Keratinocyte (primary cell): ENCODE measurements around the gene CFAP61. TPM values are rescaled to one million over a fixed set of nuclear protein-coding genes. Genes with fewer than 3 reads are reported as not detected.

Experiments
- DNase-seq: peaks from one replicate; pipeline ENCODE4 v3.0.0-alpha.2; 2011; ENCODE audit warnings: low read depth, missing footprints, low spot score
- FAIRE-seq: peaks from 2 replicates; lab custom pipeline; 2011; peaks lifted over from hg19 to GRCh38; lab: Jason Lieb, UNC
- H2AFZ ChIP-seq: 2 replicates; pipeline ENCODE4 v1.6.0; 2012; ENCODE audit warnings: low read length, control low read depth, inconsistent platforms; ENCODE audit not compliant: control insufficient read depth
- H3K27ac ChIP-seq: 2 replicates; pipeline ENCODE4 v1.5.1; 2011; ENCODE audit warnings: low read length; ENCODE audit not compliant: control insufficient read depth, insufficient read depth
- H3K27me3 ChIP-seq: 3 replicates; pipeline ENCODE4 v1.6.0; 2011; ENCODE audit warnings: low read length; ENCODE audit not compliant: control insufficient read depth, insufficient read depth; ENCODE audit errors: extremely low read depth
- H3K36me3 ChIP-seq, 2 experiments: 2 replicates in 1 of 2; 3 replicates in 1 of 2; pipeline ENCODE4 v1.5.1; 2011; ENCODE audit warnings: low read length in 2 of 2, mild to moderate bottlenecking in 1 of 2; ENCODE audit not compliant: control insufficient read depth in 2 of 2, insufficient read depth in 2 of 2; ENCODE audit errors: extremely low read depth in 1 of 2
- H3K4me1 ChIP-seq: 3 replicates; pipeline ENCODE4 v1.5.1; 2011; ENCODE audit warnings: low read length; ENCODE audit not compliant: control insufficient read depth, insufficient read depth; ENCODE audit errors: extremely low read depth
- H3K4me2 ChIP-seq: 3 replicates; pipeline ENCODE4 v1.6.0; 2011; ENCODE audit warnings: low read depth, low read length; ENCODE audit not compliant: control insufficient read depth, insufficient read depth; ENCODE audit errors: extremely low read depth
- H3K4me3 ChIP-seq, 3 experiments: fragments of 200-600 bp in 1 of 3; sonication (generic) in 1 of 3; 2 replicates in 2 of 3; 3 replicates in 1 of 3; pipeline ENCODE4 v1.5.1; 2011 to 2016; ENCODE audit warnings: low read length in 3 of 3, mild to moderate bottlenecking in 3 of 3, control low read depth in 2 of 3, inconsistent platforms in 1 of 3, low read depth in 1 of 3, mixed read lengths in 1 of 3, mixed run types in 1 of 3, moderate library complexity in 1 of 3; ENCODE audit not compliant: control insufficient read depth in 2 of 3, insufficient read depth in 2 of 3; ENCODE audit errors: extremely low read depth in 1 of 3
- H3K79me2 ChIP-seq: 2 replicates; pipeline ENCODE4 v1.6.0; 2012; ENCODE audit warnings: low read length; ENCODE audit not compliant: control insufficient read depth, insufficient read depth
- H3K9ac ChIP-seq: 3 replicates; pipeline ENCODE4 v1.6.0; 2011; ENCODE audit warnings: low read length; ENCODE audit not compliant: control insufficient read depth, insufficient read depth; ENCODE audit errors: extremely low read depth
- H3K9me1 ChIP-seq: 3 replicates; pipeline ENCODE4 v1.6.0; 2011; ENCODE audit warnings: low read length; ENCODE audit not compliant: control insufficient read depth, insufficient read depth; ENCODE audit errors: extremely low read depth
- H3K9me3 ChIP-seq: 2 replicates; pipeline ENCODE4 v1.5.1; 2012; ENCODE audit warnings: low read depth, low read length; ENCODE audit not compliant: control insufficient read depth
- H4K20me1 ChIP-seq: 3 replicates; pipeline ENCODE4 v1.6.0; 2011; ENCODE audit warnings: low read length; ENCODE audit not compliant: control insufficient read depth, insufficient read depth; ENCODE audit errors: extremely low read depth
- EZH2 ChIP-seq: IDR thresholded peaks from one replicate; pipeline ENCODE4 v1.6.1; 2012; ENCODE audit warnings: inconsistent platforms, mild to moderate bottlenecking, low read length, moderate library complexity
- dilution Hi-C: fragments of 300-500 bp; cut with MboI; formaldehyde crosslinking; loops from one replicate; pipeline ENCODE4 v1.7.0; 2020; ENCODE audit warnings: low sequenced_read_pairs; ENCODE audit not compliant: extremely low pct_ligation_motif_present
- polyA plus RNA-seq, 5 experiments: library from polyadenylated mRNA; depleted of rRNA in 3 of 5; stranded (reverse) in 3 of 5; stranded (forward) in 1 of 5; unstranded in 1 of 5; fragments of >200 nt; gene quantifications; 1 replicate in 1 of 5; 2 replicates in 3 of 5; 3 replicates in 1 of 5; pipeline versions ENCODE4 v1.2.1 to v1.2.3, GENCODE V29; 2011 to 2012; ENCODE audit warnings: missing spikeins in 2 of 5, low read depth in 1 of 5, low replicate concordance in 1 of 5
- TF ChIP-seq, protein P1 (sequence below), 3 experiments: IDR thresholded peaks in 1 of 3; conservative IDR thresholded peaks in 1 of 3; optimal IDR thresholded peaks in 1 of 3; 2 replicates in 2 of 3; 3 replicates in 1 of 3; pipeline versions ENCODE3 to v1.5.1; 2011; ENCODE audit warnings: low read length in 3 of 3, mild to moderate bottlenecking in 3 of 3, moderate library complexity in 2 of 3, control low read depth in 1 of 3, inconsistent platforms in 1 of 3; ENCODE audit not compliant: insufficient read depth in 2 of 3; ENCODE audit errors: extremely low read depth in 1 of 3

Gene CFAP61
- polyA plus RNA-seq, 1 donor (not counting 4 experiments of a cell fraction or from before 2014, with no cell fraction given), result 0.25 TPM

DNA sequence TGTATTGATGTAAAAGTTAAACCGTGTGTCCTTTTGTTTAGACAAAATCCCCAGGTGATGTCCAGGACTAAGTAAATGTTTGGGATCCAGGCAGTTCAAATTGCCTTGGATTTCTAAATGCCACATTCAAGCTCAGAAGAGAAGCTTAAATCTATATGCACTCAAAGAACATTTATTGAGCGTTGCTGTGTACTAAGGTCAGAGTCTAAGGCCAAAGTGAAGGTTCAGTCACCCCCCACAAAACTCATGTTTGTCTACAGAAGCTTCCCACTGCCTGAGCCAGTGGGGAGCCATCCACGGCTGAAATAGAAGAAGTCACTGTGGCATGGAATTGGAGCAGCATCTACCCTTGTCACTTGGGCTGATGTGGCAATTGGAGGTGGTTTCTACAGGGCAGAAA lies 244.8 kb downstream of the CFAP61 start:
- Histone ChIP-seq H3K4me3 (no peak overlapping the region), H3K9ac (no peak overlapping the region), H3K4me2 (no peak overlapping the region), H4K20me1 (no peaks in the 10 kb centered on the region), H3K27me3 (no peaks in the 10 kb centered on the region), H2AFZ (no peak overlapping the region), H3K79me2 (no peaks in the 10 kb centered on the region), H3K4me1 (no peaks in the 10 kb centered on the region), H3K36me3 (no peaks in the 10 kb centered on the region), H3K27ac (no peak overlapping the region), H3K9me1 (no peaks in the 10 kb centered on the region), H3K9me3 (no peaks in the 10 kb centered on the region)
- DNase-seq (no peak), FAIRE-seq (no peak)
- dilution Hi-C loops, result no loop called here
- no peak for TF ChIP-seq EZH2
- TF ChIP-seq, protein P1, sequence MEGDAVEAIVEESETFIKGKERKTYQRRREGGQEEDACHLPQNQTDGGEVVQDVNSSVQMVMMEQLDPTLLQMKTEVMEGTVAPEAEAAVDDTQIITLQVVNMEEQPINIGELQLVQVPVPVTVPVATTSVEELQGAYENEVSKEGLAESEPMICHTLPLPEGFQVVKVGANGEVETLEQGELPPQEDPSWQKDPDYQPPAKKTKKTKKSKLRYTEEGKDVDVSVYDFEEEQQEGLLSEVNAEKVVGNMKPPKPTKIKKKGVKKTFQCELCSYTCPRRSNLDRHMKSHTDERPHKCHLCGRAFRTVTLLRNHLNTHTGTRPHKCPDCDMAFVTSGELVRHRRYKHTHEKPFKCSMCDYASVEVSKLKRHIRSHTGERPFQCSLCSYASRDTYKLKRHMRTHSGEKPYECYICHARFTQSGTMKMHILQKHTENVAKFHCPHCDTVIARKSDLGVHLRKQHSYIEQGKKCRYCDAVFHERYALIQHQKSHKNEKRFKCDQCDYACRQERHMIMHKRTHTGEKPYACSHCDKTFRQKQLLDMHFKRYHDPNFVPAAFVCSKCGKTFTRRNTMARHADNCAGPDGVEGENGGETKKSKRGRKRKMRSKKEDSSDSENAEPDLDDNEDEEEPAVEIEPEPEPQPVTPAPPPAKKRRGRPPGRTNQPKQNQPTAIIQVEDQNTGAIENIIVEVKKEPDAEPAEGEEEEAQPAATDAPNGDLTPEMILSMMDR (optimal IDR thresholded peaks at IDR 0.05 in 1 of 3, IDR thresholded peaks at IDR 0.05 in 1 of 3, conservative IDR thresholded peaks at IDR 0.05 in 1 of 3; ENCODE audit: extremely low read depth in 1 of 3, insufficient read depth in 2 of 3, low read length in 3 of 3), result no peak

GRCh38 chr20:20297752-20298151 lies 245.4 kb downstream of the CFAP61 start:
- Histone ChIP-seq H4K20me1 (no peaks in the 10 kb centered on the region), H3K27me3 (no peaks in the 10 kb centered on the region), H3K4me2 (no peak overlapping the region), H3K9me3 (no peaks in the 10 kb centered on the region), H3K9ac (no peak overlapping the region), H2AFZ (no peak overlapping the region), H3K27ac (no peak overlapping the region), H3K9me1 (no peaks in the 10 kb centered on the region), H3K4me1 (no peaks in the 10 kb centered on the region), H3K4me3 (no peak overlapping the region), H3K79me2 (no peaks in the 10 kb centered on the region), H3K36me3 (no peaks in the 10 kb centered on the region)
- no peak for DNase-seq
- dilution Hi-C loops, result no loop called here
- no peak for TF ChIP-seq EZH2
- TF ChIP-seq, protein P1 (optimal IDR thresholded peaks at IDR 0.05 in 1 of 3, IDR thresholded peaks at IDR 0.05 in 1 of 3, conservative IDR thresholded peaks at IDR 0.05 in 1 of 3; ENCODE audit: extremely low read depth in 1 of 3, insufficient read depth in 2 of 3, low read length in 3 of 3), result no peak
- no peak for FAIRE-seq
